ENCODE results near the gene RBM45. TPM values are rescaled to one million over a fixed set of nuclear protein-coding genes. Genes with fewer than 3 reads are reported as not detected.

Gene RBM45
- total RNA-seq, 1 donor from 2014 or later: 9.1 TPM

GRCh38 chr2:178114462-178114861, 2.2 kb downstream of the RBM45 start:
- DNase-seq (ENCODE audit: extremely low spot score in 2 of 2): no peak
- intact Hi-C loops (cut with DNase I): no loop called here
- Histone ChIP-seq H3K27ac (no peak overlapping the region), H3K4me3 (no peak overlapping the region), H3K9me3 (no peaks in the 10 kb centered on the region), H3K4me1 (peaks cover 27% of the 10 kb centered on the region), H3K27me3 (no peaks in the 10 kb centered on the region), H3K36me3 (peaks cover 0 to 9% of the 10 kb centered on the region in 2 donors)
- TF ChIP-seq CTCF (IDR thresholded peaks at IDR 0.05) (no peak), POLR2AphosphoS5 (IDR thresholded peaks at IDR 0.05; ENCODE audit: insufficient read depth in 1 of 2, low read depth in 1 of 2) (no peak), POLR2A (IDR thresholded peaks at IDR 0.05) (no peak)

- intact Hi-C loops (cut with DNase I): no loop called here
- Histone ChIP-seq H3K4me1 (peaks cover 27% of the 10 kb centered on the region), H3K27ac (no peak overlapping the region), H3K36me3 (peaks cover 0 to 15% of the 10 kb centered on the region in 2 donors), H3K4me3 (no peak overlapping the region), H3K27me3 (no peaks in the 10 kb centered on the region), H3K9me3 (no peaks in the 10 kb centered on the region)
- TF ChIP-seq POLR2AphosphoS5 (IDR thresholded peaks at IDR 0.05; ENCODE audit: insufficient read depth in 1 of 2, low read depth in 1 of 2) (no peak), POLR2A (IDR thresholded peaks at IDR 0.05) (no peak), CTCF (IDR thresholded peaks at IDR 0.05) (no peak)
- DNase-seq (ENCODE audit: extremely low spot score in 2 of 2): no peak
Observed at GRCh38 chr2:178115271-178115670, 3.0 kb downstream of the RBM45 start.

GRCh38 chr2:178117725-178118124, 5.5 kb downstream of the RBM45 start:
- peaks cover 0 to 27% of the 10 kb centered on the region in 2 donors for H3K36me3 ChIP-seq
- H3K27ac ChIP-seq: no peak overlapping the region
- no peaks in the 10 kb centered on the region for H3K27me3 ChIP-seq
- no peak overlapping the region for H3K4me3 ChIP-seq
- TF ChIP-seq POLR2A (IDR thresholded peaks at IDR 0.05) (no peak), CTCF (IDR thresholded peaks at IDR 0.05) (no peak), POLR2AphosphoS5 (IDR thresholded peaks at IDR 0.05; ENCODE audit: insufficient read depth in 1 of 2, low read depth in 1 of 2) (no peak)
- intact Hi-C loops (cut with DNase I): no loop called here
- no peaks in the 10 kb centered on the region for H3K9me3 ChIP-seq
- no peak for DNase-seq (ENCODE audit: extremely low spot score in 2 of 2)
- H3K4me1 ChIP-seq: peaks cover 19% of the 10 kb centered on the region

GRCh38 chr2:178119179-178119922, 7.1 kb downstream of the RBM45 start:
- no peak overlapping the region for H3K4me3 ChIP-seq
- TF ChIP-seq CTCF (IDR thresholded peaks at IDR 0.05): no peak
- no peak for TF ChIP-seq POLR2AphosphoS5 (IDR thresholded peaks at IDR 0.05; ENCODE audit: insufficient read depth in 1 of 2, low read depth in 1 of 2)
- no peak for TF ChIP-seq POLR2A (IDR thresholded peaks at IDR 0.05)
- intact Hi-C loops (cut with DNase I): no loop called here
- H3K27me3 ChIP-seq: no peaks in the 10 kb centered on the region
- peaks cover 0 to 43% of the 10 kb centered on the region in 2 donors for H3K36me3 ChIP-seq
- no peak overlapping the region for H3K27ac ChIP-seq
- no peak for DNase-seq (ENCODE audit: extremely low spot score in 2 of 2)
- H3K9me3 ChIP-seq: no peaks in the 10 kb centered on the region
- H3K4me1 ChIP-seq: peaks cover 3% of the 10 kb centered on the region

- Histone ChIP-seq H3K27me3 (no peaks in the 10 kb centered on the region), H3K4me1 (no peaks in the 10 kb centered on the region), H3K9me3 (no peaks in the 10 kb centered on the region), H3K4me3 (no peak overlapping the region), H3K27ac (no peak overlapping the region), H3K36me3 (peaks cover 0 to 62% of the 10 kb centered on the region in 2 donors)
- DNase-seq (ENCODE audit: extremely low spot score in 2 of 2): no peak
- intact Hi-C loops (cut with DNase I): no loop called here
- TF ChIP-seq POLR2AphosphoS5 (IDR thresholded peaks at IDR 0.05; ENCODE audit: insufficient read depth in 1 of 2, low read depth in 1 of 2) (no peak), CTCF (IDR thresholded peaks at IDR 0.05) (no peak), POLR2A (IDR thresholded peaks at IDR 0.05) (no peak)
Observed at GRCh38 chr2:178123163-178123562, 10.9 kb downstream of the RBM45 start.
